NCI-H524 treated with DMSO at 0.1 percent for 48 hours (cell line): ENCODE results near the gene HYAL2.
"Not testable (repeated sequence)": the region's sequence is repeated elsewhere in the genome, so short reads cannot be mapped to it uniquely, and the experiment has no call there.

ENCODE experiments used
- DNase-seq: peaks from one replicate; lab custom pipeline; 2025; lab: John Stamatoyannopoulos, UW

Gene HYAL2

GRCh38 chr3:50292159-50293078, 30.1 kb downstream of the HYAL2 start, which contains the start of gene IFRD2:
TSS of gene IFRD2 (minus strand) at chr3:50292429. CDS start at chr3:50292274, 155 bp downstream.
- peak; percentile 90 for DNase-seq

DNA sequence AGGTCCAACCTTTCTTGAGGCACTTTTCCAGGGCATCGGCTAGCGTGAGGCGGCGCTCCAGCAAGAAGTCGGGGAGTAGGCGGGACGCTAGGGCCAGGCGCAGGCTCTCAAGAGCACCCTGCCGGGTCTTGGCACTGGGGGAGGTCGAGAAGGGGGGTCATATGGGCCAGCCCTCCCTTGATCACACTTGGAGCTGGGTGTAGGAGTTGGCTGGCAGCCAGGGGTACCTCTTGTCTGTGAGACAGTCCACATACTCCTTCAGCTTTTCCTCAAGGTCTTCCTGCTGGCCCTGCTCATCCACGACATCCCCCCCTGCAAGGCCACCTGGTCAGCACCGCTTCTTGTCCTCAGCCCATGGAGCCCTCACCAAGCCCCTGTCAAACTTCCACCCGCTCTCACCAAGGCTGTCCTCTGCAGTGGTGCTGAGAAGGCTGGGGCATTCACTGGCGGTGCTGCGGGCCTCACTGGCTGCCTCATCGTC, 32.3 kb downstream of the HYAL2 start:
- DNase-seq: no peak

DNA sequence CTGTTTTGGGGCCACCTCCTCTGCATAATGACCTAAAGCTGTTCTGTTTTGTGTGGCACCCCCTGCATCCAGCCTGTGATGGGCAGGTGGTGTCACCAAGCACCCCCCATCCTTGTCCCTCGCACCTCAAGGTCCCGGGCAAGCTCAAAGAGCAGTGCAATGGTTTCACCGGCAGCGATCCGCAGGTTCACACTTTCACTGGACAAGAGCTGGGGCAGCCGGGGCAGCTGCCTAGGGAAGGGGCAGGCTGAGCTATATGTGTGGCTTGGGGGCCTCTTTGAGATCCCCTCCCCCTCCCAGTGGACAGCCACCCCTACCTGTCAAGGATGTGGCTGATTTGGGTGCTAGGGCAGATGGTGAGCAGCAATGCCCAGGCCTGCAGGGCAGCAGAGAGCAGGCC, 33.4 kb downstream of the HYAL2 start:
- no peak for DNase-seq

DNA sequence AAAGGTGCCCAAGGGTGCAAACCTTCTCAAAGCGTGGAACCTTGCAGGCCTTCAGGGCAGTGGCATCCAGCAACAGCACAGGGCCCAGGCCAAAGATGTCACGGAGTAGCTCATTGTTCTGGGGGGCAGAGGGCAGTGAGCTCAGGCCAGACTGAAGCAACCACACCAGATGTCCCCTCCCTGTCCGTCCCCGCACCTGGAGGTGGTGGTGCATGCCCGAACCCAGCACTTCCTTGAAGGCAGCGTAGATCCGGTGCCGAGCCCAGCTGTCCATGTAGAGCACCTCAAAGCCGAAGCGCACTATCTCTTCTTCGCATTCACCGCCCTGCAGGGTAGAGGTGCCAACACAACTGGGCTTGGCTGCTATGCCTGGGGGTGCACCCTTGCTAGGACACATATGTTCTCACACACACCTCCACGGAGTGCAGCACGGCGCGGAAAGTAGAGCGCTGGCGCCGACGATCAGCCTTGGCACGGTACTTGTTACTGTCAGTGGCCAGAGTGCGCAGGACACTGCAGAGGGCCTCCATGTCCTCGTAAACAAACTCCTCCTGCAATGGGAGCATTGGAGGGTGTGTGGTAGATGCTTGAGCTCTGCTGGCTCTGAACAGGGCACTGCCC, 34.0 kb downstream of the HYAL2 start:
- DNase-seq: no peak

DNA sequence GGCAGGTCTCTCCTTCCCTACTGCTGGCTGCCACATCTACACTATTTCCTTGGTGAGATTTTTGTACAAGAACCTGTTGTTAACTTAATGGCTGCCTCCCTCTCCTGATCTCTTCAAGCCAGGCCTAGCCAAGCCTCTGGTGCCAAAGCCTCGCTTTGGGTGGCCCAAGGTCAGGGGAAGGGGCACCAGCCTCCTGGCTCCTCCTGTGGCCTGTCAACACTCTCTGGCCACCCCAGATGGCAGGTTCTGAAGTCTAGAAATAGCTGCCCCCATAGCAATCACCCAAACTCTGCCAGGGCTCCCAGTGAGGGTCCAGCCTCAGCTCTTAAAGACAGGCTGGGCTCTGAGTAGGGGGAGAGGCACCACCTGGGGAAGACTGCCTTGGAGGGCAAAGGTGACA, 35.3 kb downstream of the HYAL2 start:
- DNase-seq: no peak

DNA sequence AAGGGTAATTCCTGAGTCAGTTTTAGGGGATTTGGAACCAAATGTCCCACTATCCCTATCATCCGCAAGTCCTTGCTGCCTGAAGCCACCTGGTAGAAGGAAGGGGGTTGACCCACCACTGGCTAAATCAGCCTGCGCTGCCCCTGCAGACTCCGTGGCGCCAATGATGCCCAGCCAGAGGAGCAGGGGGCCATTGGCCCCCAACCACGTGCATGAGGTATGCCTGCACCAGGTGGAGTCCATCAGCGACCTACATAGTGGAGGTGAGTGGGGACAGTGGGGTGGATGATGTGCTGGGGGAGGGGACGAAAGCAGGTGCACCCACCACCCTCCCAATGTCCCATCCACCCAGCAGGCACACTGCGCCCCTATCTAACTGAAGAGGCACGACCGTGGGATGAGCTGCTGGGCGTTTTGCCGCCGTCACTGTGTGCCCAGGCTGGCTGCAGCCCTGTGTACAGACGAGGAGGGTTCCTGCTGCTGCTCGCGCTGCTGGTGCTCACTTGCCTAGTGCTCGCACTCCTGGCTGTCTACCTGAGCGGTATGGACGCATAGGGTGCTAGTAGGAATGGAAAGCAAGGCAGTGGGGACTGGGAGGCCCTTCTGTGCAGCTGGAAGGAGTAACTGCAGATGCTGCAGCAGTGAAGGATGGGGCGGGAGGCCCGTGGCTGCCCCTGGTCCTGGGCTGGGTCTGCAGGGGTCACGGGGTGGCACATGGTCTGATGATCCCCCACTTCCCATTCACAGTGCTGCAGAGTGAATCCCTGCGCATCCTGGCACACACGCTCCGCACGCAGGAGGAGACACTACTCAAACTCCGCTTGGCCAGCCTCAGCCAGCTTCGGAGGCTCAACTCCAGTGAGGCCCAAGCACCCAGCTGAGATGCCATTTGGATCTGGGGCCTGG, 36.0 kb downstream of the HYAL2 start:
- no peak for DNase-seq

DNA sequence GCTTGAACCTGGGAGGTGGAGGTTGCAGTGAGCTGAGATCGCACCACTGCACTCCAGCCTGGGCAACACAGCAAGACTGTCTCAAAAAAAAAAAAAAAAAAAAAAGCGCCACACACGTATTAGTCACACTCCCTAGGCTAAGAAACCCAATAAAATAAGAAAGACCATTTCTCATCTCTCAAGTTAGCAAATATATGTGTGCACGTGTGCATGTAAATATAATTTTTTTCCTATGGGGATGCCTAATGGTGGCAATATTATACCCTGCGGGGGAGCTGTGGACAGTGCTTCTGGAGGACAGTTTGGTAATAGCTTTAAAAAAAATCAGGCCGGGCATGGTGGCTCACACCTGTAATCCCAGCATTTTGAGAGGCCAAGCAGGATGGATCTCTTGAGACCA, 38.4 kb downstream of the HYAL2 start:
- DNase-seq: not testable (repeated sequence)

DNA sequence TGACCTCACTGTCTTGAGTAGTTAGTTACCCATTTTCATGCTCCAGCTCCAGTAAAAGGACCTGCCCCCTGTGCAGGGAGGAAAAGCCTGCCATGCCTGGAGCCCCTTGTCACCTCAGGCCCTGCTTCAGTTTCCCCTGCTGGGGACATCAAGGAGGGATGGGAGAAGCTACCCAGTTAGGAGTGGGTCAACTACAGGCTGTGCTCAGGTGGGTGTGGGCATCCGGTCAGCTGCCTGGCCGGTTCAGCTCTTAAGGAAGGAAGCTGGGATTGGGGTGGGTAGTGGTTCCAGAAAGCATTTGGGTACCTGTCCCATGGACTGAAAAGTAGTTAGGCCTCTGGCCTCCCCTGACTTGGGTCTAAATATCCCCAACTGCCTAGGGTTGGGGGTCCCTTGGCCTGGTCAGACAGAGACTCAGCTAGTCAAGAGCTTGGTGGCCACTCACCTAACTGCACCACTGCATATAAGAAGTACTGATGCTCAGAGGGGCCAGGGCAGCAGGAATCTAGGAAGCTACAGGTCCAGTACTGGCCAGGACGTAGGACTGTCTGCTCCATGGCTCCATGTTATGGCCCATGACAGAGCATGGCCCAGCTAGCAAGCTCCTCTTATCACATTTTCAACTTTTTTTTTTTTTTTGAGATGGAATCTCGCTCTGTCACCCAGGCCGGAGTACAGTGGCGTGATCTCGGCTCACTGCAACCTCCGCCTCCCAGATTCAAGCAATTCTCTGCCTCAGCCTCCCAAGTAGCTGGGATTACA, 43.1 kb downstream of the HYAL2 start:
- no peak for DNase-seq

DNA sequence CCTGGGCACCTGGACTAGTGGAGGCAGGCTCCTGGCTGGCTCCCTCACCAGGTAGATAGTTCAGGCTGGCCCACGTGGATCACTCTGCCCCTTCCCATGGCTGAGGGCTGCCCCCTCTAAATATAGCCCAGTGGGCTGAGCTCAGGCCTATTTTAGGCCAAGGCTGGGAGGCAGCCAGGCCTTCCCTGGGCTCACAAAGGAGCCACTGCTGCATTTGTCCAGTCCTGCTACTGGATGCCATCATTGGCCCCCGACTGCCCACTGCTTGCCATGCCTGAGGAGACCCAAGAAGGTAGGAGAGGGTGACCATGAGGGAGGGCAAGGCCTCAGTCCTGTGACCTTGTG, 43.7 kb downstream of the HYAL2 start, which contains the start of gene LSMEM2:
Gene LSMEM2, plus strand, starts transcription at position 208 of the 345 bp plus-strand sequence. Its CDS starts 27 bp downstream, at position 235.
- DNase-seq: no peak

DNA sequence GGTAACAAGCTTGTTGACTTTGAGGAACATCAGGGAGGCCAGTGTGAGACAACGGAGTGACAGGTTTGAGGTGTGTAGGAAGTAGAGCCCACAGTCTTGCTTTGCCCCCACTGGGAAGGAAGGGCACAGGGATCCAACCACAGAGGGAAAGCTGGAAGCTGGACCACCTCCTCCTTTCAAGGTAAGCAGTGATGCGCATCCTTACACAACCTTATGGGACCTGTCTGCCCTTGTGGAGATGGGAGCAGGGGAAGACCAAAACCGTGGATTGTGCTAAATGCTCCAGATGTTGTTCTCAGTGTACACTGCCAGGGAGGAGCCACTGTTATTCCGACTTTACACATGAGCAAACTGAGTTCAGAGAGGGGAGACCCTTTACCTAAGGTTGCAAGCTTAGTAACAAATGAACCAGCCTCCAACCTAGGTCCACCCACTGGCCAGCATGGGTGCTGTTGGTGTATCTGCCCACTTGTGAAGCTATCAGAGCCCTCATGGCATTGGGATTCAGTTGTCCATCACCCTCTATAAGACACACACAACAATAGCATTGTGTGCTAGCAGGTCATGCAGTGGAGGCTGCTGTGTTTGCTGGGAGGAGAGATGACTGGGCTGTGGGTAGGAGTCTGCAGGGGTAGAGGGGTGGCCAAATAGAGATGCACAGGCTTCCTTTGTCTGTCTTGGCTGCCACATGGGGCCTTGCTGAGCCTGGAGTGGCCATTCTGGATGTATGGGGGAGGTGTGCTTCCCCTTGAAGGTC, 44.2 kb downstream of the HYAL2 start:
- DNase-seq: no peak

- no peak for DNase-seq
Observed at GRCh38 chr3:50276762-50277101, 45.8 kb downstream of the HYAL2 start.

GRCh38 chr3:50275996-50276761, 46.4 kb downstream of the HYAL2 start:
- no peak for DNase-seq

GRCh38 chr3:50275141-50275995, 47.2 kb downstream of the HYAL2 start:
- DNase-seq: no peak

GRCh38 chr3:50274371-50275104, 48.0 kb downstream of the HYAL2 start:
- no peak for DNase-seq

DNA sequence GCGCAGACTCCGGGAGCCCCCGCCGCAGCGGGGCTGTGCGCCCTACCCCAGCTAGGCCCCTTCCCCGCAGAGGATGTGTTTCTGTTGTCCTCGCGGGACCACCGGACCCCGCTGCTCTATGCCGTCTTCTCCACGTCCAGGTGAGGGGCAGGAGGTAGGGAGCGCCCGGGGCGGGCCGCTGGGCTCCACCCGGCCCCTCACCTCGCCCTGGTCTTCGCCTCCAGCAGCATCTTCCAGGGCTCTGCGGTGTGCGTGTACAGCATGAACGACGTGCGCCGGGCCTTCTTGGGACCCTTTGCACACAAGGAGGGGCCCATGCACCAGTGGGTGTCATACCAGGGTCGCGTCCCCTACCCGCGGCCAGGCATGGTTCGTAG, 48.9 kb downstream of the HYAL2 start:
- no peak for DNase-seq

DNA sequence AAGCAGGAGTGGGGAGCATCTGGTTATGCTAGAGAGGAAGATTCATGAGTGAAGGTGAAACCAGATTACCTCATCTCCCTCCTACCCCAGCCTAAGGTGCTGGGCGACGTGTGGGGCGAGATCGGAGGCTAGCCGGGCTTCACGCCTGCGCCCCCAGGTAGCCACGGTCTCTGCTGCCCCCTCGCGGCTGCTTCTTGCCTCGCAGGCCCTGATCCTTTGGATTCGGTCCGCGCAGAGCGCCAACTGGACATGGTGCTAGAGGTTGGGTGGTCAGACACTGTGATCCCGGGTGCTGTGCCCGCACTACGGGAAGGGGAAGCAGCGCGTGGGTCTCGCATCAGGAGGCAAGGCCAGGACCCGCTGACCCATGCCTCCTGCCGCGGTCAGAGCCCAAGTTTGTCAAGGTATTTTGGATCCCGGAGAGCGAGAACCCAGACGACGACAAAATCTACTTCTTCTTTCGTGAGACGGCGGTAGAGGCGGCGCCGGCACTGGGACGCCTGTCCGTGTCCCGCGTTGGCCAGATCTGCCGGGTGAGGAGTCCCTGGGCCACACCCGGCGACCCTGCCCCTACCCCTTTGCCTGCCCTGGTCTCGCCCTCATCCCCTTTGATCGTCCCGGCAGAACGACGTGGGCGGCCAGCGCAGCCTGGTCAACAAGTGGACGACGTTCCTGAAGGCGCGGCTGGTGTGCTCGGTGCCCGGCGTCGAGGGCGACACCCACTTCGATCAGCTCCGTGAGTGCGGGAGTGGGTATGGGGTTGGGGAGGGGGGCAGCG, 49.4 kb downstream of the HYAL2 start:
- no peak for DNase-seq

DNA sequence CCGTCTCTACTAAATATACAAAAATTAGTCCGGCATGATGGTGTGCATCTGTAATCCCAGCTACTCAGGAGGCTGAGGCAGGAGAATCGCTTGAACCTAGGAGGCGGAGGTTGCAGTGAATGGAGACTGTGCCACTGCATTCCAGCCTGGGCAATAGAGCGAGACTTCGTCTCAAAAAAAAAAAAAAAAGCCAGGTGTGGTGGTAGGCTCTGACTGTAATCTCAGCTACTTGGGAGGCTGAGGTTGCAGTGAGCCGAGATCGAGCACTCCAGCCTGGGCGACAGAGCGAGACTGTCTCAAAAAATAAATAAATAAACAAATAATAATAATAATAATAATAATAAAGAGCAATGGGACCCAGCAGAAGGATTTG, 50.0 kb downstream of the HYAL2 start:
- DNase-seq: not testable (repeated sequence)
